NCI-H748 (cell line): ENCODE results near the gene KCNIP4.

ENCODE experiments used
- DNase-seq: peaks from one replicate; lab custom pipeline; 2025; ENCODE audit not compliant: unreplicated experiment; lab: John Stamatoyannopoulos, UW

Gene KCNIP4

DNA sequence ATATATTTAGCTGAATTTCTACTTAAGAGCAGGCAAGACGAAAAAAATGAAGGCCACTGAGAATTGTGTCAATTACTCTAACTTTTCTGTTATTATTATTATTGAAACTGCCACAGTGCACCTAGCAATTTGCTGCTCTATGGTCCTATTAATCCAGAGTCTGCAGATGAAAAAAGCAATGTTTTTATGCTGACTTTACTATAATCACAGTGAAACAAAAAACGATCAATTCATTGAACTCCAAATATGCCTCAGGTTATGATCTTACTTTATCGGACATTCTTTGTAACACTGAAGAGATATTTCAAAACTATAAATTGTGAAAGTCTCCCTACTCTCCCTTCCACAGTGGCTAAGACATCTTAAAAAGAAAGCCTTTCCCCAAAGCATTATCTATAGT, 474.4 kb downstream of the KCNIP4 start:
- DNase-seq: no peak

DNA sequence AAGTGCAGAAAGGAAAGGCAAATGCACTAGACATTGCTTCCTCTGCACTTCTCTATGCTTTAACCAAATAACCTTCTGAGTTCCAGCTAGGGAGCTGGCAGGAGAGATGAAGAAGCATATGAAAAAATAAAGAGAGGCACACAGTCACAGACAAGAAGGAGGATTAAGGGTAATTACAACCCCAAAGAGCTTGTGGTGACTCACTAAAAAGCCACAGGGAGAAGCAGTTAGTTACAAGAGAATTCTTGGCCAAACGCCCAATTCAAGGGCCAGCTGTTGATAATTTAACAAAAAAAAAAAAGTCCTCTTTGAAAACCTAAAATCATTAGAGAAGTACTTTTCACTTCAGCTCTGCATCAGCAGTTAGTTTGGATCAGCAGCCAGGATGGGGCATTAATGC, 478.0 kb downstream of the KCNIP4 start:
- peak; percentile 33 for DNase-seq

DNA sequence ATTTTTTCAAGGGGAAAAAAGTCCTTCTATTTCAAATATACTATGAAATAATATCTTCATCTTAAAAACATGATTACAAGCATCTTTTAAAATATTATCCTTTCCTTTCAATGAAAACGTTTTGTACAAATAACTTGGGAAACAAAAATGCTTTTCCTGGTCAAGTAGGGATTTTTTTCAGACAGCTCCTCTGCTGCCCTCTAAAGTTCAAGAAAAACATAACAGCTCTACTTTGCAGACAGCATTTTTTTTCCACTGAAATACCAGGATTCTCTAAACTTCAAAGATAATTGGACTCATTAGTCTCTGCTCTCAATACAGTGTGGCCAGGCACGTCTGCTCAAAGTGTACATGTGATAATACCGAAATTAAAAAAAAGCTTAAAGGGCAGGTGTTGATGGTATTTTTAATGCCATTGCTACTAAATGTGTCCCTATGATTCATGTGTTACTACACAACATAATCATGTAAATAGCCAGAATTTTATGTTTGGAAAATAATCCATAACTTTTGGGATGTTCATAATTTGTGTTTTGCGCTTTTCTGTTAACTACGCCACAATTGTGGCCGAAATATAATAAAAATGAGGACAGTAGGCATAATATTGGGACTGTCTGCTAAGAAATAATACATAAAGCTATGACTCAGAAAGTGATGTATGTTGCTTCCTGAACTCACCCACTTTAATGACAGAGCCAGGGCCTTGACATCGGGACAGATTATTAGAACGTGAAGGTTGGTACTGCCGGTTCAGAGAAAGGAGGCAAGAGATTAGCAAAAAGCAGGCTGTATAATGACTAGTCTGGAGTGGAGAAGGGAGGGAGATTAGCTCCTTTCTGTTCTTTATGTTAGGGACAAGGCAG, 478.9 kb downstream of the KCNIP4 start:
- DNase-seq: peak; percentile 10

DNA sequence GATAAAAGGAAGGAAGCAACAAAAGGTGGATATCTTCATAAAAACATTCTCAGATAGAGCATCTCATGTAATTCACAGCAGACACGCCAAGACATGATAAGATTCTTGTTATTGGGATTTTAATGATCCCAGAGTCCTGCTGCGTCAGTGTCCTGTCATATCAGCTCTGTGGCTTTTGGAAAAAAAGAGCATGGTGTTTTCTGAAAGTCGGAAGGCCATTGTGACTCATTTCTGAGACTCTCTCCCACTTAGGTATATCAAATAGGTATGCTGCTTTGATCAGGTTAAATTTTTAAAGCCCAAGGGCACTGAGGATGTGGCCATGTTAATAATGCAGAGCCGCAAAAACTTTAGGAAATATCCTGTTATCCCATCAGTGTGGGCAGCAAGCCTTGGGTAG, 481.0 kb downstream of the KCNIP4 start:
- no peak for DNase-seq

DNA sequence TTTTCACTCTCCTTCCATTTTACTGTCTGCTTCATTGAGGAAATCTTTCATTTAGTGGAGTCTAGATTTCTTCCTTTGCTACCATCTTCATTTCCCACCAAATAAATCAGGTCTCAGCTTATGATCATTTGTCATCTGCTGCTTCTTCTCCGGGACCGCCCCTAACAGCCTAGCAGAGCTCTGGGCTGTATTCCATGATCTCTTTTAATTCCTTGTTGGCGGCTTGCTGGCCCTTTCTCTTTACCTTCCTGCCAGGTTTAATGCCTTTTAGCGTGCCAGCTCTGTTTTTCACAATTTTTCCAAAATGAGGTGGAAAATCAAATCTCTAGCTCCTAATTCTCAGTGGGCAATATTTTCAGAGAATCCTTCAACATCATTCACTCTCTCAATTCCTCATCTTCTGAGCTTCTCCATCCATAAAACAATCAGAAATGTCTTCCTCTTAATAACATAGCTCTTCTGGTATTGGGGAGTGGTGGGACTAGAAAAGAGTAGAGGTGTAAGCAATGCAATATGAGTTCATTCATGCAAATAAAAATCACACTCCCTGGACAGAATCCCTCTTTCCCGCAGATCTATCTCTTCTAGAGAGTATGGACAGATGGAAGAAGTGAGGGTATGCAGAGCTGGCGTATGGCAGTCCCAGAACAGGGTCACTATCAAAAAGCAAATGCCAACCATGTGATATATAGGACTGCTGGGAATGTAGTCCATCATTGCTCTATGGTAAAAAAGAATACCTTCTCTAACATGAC, 491.3 kb downstream of the KCNIP4 start:
- DNase-seq: no peak

DNA sequence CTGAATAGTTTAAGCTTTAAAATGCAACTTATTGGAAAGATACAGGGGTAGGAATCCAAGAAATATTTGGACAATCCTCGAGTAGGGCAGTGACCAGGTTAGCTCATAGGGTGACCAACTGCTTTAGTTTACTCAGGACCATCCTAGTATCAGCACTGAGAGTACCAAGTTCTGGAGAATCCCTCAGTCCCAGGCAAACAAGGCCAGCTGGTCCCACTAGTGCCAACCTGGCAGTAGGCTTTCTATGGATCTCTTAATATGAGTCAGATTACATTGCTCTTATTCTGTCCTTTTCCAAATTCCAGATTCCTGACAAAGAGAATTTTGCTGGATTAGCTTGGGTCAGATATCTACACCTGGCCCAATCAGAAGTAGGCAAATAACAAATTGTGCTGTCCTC, 493.7 kb downstream of the KCNIP4 start:
- DNase-seq: no peak

DNA sequence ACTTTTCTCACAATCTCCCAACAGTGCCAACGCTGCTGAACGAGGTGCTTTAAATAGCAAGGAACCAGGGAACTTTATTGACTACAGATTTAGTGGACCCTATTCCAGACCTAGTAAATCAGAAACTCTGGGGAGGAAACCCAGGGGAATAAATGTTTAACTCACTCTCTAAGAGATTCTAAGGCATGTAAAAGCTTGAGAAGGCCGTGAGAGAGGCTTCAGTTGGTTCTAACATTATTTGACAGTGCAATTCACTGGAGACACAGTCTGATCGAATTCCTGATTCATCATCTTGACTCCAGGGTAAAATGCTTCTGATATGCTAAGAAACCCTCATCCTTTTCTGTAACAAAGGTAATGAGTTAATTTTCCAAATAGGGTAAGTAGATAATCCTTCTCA, 494.4 kb downstream of the KCNIP4 start:
- DNase-seq: no peak

DNA sequence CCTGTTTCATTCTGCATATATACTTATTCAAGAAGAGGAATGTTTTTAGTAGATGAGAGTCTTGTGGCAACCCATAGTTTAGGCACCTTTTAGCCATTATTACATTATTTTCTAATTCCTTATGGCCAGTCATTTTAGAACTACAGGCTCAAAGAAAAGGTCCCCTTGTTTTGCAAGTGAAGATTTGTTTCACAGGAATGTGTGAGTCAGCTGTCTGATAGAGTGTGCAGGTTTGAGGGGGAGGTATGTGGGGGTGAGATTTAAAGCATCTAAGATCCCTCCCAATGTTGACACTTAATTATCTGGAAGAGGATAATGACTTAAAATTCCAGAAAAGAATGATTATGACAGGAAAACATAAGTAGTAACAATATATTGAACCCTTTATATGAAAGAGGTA, 495.6 kb downstream of the KCNIP4 start:
- no peak for DNase-seq

DNA sequence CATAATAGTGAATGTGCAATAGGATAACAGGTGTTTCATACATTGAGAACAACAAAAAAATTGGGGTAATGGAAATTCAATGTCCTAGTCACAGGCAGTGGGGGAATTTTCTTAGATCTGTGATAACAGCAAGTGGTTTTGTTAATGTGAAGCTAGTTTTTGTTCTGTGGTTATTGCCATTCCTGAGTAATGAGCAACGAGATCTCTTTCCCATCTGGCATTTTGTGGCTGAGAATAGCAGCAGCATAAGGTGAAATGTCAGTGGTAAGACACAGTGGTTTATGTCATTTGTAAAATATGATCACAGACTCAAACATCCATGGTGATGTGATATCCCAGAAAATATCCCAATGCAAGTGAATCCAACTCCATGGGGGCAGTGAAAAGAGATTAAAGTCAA, 497.5 kb downstream of the KCNIP4 start:
- DNase-seq: no peak

DNA sequence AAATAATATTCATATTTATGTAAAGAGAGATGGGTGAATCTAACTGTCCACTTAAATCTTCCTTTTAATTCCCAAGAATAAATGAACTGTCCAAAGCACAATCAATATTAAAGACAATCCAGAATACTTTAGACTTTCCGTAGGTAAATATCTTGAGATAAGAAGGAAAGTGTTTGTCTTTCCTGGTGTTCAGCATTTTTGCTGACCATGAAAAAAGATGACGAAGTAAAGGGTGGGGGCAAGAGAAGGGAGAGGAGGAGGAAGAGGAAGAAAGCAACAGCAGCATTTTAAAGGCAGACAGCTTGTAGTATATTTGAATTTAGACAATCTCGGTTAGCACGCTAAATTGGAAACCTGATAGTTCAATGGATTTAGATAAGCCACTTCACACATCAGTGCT, 498.2 kb downstream of the KCNIP4 start:
- DNase-seq: no peak

DNA sequence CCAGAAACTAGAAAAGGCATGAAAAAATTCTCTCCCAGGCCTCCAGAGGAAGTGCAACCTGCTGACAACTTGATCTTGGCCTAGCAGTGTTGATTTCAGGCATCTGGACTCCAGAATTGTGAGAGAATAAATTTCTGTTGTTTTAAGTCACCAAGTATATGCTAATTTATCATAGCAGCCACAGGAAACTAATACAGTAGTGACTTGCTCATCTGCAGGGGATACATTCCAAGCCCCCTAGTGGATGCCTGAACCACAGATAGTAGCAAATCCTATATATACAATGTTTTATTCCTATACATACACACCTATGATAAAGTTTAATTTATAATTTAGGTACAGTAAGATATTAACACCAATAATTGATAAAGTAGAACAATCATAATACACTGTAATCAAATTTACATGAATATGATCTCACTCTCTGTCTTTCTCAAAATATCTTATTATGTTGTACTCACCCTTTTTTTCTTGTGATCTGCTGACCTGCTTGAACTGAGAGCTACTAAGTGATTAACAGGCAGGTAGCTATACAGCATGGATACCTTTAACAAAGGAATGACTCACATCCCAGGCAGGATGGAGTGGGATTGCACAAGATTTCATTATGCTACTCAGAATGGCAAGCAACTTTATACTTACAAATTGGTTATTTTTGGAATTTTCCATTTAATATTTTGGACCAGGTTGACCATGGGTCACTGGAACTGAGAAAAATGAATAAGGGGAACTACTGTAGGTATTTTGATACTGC, 501.1 kb downstream of the KCNIP4 start:
- DNase-seq: no peak

DNA sequence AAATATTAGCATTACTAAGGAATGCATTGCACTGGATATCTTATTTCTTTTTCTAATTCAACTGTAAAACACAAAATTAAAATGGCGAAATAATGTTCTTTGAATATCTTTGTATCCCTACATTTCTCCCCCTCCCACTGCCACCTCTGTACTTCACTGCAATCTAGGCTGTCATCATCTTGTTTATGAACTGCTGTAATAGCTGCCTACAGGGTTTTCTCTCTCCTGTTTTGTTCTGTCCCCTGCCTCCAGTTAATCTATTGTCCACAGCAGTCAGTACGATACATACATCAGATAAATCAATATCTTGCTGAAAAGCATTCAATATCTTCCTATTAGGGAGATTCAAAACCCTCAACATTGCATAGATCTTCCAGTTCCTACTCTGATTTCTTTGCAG, 528.4 kb downstream of the KCNIP4 start:
- no peak for DNase-seq

DNA sequence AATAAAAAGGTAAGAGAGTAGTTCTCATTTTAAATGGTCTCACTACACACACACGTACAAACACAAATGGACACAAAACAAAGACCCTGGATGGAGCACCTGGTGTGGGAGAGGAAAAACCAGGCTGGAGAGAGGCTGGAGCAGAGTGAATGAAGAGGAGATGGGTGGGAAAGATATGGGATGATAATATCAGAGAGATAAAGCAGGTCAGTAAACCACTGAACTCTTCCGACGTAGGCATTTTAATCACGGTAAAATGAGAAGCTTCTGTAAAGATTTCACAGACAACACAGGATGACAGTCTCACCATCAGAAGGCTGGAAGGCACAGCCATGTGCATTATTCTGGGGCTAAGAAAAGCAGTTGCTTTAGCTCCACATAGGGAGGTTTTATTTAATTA, 532.8 kb downstream of the KCNIP4 start:
- no peak for DNase-seq

DNA sequence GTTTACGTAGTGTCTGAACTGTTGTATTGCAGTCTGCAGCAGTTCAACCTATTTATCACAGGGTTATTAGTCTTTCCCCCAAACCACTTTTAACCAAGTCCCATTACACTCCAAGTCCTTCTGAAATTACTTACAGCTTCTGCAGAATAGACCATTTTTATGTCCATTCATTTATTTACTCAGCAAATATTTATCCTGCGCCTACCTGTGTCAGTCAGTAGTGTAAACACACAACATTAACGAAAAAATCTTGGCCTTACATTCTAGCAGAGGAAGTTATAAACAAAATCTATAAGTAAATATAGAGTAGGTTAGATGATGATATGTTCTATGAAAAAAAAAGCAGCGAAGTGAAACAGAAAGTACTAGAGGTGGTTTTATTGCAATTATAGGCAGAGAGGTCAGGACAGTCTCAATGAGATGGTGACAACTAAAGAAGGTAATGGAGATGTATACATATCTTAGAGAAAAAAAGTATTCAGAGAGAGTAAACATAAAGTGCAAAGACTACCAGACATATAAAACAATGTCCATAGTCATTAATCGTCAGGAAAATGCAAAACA, 534.7 kb downstream of the KCNIP4 start:
- peak; percentile 52 for DNase-seq

DNA sequence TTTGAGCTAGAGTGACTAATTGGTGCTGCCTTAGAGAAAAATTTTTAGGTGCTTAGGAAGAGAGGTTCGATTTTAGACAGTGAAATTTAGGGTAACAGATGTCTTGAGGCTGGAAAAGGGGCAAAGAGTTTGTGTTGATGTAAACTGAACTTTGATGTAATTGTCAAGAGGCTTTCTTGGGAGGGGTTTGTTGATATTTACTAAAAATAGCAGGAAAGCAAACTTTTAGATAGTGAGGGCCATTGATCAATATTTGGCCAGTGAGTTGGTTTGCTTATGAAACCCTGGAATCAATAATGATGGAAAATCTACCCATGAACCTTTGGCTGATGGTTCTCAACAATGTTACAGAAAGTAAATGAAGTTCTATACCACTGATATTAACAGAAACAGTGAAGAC, 537.5 kb downstream of the KCNIP4 start:
- DNase-seq: no peak

DNA sequence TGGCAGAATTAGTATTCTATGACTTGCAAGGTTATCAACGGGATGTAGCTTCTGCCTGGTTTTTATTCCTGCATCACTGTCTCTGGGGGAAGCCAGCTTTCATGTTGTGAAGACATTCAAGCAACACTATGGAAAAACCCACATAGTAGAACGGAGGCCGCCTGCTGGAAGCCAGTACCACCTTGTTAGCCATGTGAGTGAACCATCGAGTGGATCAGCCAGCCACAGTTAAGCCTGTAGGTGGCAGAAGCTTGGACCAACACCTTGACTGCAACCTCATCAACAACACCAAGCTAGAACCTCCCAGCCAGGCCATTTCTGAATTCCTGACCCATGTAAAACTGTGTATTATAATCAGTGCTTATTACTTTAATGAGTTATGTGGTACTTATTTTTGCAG, 538.2 kb downstream of the KCNIP4 start:
- DNase-seq: no peak

DNA sequence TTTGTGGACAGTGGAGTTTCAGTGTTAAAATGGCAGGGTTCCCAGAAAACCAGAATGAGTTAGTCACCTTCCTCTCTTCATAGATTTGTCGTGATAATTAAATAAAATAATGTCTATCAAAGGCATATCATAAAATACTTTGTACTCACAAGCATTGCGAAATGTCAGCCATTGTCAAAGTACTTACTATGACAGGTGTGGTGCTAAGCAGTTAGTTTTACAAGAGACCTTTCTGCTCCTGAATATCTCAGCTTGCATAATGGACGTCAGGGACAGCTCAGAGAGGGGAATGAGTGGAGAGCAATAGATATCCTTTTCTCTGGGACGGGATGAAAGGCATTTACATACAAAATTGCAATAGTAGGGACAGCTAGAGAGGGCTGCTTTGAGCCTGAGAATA, 560.9 kb downstream of the KCNIP4 start:
- no peak for DNase-seq

DNA sequence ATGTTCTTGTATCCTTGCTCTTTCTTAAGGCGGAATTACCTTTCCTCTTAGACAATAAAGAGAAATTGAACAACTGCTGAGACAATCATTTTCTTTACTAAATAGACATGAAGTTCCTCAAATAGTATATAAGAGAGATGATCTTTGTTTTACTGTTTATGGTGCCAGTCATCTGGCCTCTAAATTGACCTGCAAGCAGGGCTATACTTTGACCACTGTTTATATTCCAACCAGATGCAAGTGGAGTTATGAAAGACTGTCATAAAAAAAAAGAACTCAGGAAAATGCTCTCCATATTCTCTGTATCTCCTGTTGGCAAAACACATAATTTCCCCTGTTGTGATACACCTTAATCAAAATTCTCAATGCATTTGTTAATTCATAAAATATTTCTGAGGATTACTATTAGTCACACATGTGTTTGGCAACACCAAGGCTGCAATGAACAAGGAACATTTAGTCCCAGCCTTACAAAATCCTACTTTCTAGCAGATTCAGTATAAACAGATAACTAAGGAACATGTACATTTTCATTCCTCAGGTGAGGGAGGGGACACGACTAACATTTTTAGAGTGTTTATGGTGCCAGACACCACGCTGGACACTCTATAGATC, 562.3 kb downstream of the KCNIP4 start:
- DNase-seq: no peak

DNA sequence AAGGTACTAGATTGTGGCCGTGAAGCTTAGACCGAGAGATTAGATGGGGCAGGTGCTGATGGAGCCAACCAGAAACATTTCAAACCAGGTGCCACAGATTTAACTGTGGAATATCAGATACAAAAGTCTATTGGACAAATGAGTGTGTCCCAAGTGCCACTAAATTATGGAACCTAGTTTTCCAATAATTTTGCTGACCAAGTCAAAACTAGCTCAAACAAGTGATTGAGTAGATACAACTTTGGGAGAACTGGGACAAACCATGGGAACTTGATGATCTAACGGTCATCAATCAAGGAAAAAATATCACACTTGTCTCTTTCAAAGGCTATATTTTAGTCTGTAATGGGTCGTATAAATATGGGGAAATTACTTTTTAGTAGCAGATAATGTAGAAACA, 562.9 kb downstream of the KCNIP4 start:
- DNase-seq: no peak

DNA sequence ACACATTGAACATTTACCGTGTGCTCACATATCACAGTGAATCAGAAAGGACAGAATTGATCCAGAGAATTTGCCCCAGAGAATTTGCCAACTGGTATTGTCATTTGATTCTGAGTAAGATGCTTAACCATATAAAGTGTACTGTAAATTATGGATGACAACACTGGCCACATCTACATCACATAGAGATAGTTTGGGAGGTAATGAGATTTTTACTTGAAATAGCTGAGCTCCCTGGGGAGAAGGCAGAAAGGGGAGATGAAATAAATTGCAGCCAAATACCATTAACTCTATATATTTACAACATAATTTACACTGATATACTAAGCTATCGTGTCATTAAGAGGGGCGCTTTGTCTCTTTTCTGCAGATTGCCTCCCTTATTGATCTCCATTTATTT, 564.0 kb downstream of the KCNIP4 start:
- DNase-seq: no peak

DNA sequence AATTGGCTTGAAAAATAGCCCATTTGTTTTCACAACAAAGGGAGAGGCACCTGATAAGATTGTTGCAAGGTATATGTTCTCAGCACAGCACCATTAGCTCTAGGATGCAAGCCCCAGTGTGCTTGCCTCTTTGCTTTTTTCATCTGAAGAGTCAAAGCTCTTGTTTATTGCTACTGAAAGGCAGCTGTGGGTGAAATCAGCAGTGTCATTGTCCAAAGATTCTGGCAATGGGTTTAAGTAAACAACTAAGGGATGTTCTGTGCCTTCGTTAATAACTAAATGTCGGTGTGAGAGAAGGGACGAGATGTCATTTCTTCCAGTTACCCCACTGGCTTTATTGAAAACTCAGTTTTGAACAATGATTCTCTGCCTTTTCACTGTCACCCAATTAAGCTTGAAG, 567.7 kb downstream of the KCNIP4 start:
- no peak for DNase-seq
